C1 segment of cervical spinal cord (tissue), 14 donors: ENCODE measurements around the gene IRX3.

Experiments used
- DNase-seq, 14 donors: peaks; one replicate each; lab custom pipeline; 2025; lab: John Stamatoyannopoulos, UW

IRX3 gene

DNA sequence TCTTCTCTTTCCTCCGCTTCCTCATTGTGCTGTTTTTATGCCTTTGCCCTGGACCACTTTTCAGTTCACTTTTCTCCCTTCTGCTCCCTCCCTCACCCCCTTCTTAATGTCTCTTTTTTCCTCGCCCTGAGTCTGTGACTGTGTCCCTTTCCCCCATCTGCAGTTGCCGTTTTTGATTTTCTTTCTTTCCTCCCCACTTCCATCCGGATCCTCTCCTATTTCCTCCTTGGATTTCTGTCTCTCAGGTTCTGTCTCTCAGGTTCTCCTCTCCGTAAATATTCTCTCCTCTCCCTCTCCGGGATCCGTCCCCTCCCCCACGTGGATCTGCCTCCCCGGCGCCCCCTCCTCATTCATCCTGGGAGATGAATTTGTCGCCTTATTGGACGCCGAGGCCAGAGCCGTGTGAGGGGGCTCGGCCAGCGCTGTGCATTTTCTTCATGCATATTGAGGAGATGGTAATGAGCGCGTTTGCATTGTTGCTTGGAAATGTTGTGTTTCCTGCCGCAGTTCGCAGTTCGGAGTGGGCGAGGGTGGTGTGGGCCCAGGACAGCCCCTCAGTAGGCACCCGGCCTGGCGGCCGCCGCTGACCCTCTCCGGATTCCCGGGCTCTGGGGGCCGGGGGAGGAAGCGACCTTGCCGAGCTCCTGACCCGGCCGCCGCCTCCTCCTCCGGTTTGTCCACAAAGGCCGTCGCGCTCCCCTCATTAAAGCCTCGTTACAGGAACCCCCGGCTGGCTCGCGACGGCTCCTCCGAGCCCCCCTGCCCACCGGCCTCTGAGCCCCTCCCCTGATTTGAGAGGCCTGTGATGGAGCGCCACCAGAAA lies 4.5 kb upstream of the IRX3 start:
- no peak for DNase-seq

GRCh38 chr16:54289945-54290832 lies 3.6 kb upstream of the IRX3 start:
- peak in 3 of 14 donors; percentile 2 to 34 (median 13) for DNase-seq

GRCh38 chr16:54289242-54289944 lies 2.8 kb upstream of the IRX3 start:
- DNase-seq: no peak

- no peak for DNase-seq
Measured at GRCh38 chr16:54288835-54289241, 2.3 kb upstream of the IRX3 start.

- DNase-seq: no peak
Measured at GRCh38 chr16:54288030-54288834, 1.6 kb upstream of the IRX3 start.

DNA sequence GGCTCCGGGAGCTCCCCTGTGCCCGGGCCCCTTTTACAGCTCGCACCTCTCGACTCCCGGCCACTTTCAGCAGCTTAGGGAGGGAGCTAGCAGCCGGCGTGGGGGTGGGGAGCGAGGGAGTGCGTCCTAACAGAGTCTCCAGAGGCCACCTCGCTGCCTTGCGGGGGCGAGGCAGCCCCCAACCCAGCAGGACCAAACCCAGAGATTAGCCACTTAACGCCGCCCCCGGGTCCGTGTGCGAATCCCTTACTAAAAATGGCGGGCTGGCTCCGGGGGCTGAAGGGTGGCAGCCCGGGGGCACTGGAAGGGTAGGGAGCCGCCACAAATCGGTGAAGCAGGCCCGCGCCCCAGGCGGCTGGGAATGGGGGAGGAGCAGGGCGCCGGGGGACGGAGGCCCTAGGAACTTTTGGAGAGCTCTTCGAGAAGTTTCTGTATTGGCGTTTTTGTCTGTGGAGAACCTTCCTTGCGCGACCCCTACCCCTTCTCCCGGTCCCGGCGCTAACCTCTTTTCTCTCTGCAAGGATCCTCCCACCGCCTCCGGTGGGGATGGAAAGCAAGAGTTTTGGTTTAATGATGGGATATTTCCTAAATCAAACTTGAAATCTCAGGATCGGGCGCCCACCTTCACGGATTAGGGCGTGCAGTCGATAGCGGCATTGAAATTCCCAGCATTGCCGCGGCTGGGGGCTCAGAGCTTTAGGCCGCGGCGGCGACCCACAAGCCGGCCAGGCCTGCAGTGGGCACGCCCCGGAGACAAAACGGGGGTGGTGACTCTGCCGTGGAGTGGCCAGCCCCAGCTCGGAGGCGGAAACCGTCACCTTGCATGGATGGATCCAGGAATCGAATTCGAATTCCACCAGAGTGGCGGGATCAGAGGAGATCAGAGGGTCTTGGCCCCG lies 793 bp upstream of the IRX3 start:
- DNase-seq: peak in 1 of 14 donors; percentile 27

- DNase-seq: peak in 1 of 14 donors; percentile 27
Measured at GRCh38 chr16:54286090-54286365, 559 bp downstream of the IRX3 start.

DNA sequence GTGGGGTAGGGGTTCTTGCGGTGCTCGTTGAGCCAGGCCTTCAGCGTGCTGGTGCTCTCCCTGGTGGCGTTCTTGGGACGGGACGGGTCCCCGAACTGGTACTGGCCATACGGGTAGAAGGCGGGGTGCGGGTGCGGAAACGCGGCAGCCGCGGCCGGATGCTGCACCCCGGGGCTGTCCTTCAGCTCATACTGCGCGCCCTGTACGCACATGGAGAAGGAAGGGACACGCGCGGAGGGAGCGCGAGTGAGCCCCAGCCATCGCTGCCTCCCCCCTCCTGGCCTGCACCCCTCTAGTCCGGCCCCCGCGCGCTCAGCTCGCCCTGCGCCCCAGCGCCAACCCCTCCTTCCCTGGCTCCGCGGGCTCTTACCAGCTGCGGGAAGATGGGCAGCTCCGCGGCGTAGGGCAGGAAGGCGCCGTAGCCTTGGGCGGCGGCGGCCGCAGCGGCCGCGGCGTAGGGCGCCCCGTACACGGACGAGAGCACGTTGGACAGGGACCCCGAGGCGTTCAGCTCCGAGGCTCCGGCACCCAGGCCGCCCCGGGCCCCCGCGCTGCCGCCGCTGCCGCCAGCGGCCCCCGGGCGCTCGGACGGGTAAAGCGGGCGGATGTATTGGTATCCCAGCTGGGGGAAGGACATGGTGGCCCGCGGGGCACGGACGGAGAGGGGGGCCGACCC lies 1.0 kb downstream of the IRX3 start:
- peak in 3 of 14 donors; percentile 1 to 39 (median 37) for DNase-seq

GRCh38 chr16:54284931-54285413 lies 1.6 kb downstream of the IRX3 start:
- no peak for DNase-seq

DNA sequence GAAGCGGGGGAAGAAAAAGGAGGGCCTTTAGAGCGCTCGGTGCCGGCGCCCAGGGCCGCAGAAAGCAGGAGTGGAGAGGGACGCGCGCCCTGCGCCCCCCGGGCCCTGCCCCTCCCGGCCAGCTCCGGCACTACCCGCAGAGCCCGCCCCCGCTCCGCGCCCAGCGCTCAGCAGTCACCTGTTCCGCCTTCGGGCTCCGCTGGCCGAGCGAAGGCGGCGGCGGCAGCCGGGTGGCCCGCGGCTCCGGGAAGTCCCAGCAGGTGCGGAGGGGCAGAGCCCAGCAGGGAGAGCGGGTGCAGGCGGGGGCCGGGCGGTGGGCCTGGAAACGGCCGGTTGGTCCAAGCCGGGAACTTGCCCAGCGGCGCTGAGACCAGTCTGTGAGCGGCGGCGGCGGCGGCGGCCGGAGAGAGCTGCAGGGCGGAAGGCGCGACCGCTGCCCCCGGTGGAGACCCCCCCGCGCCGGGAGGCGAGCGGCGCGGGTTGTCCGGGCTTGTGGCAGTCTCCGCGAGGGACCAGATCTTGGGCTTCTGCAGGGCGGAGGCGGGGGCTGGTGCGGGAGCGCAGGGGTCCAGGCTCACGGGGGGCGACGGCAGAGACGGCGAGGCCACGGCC lies 2.2 kb downstream of the IRX3 start:
- peak in 1 of 14 donors; percentile 36 for DNase-seq

- DNase-seq: no peak
Measured at GRCh38 chr16:54283725-54284318, 2.8 kb downstream of the IRX3 start.

DNA sequence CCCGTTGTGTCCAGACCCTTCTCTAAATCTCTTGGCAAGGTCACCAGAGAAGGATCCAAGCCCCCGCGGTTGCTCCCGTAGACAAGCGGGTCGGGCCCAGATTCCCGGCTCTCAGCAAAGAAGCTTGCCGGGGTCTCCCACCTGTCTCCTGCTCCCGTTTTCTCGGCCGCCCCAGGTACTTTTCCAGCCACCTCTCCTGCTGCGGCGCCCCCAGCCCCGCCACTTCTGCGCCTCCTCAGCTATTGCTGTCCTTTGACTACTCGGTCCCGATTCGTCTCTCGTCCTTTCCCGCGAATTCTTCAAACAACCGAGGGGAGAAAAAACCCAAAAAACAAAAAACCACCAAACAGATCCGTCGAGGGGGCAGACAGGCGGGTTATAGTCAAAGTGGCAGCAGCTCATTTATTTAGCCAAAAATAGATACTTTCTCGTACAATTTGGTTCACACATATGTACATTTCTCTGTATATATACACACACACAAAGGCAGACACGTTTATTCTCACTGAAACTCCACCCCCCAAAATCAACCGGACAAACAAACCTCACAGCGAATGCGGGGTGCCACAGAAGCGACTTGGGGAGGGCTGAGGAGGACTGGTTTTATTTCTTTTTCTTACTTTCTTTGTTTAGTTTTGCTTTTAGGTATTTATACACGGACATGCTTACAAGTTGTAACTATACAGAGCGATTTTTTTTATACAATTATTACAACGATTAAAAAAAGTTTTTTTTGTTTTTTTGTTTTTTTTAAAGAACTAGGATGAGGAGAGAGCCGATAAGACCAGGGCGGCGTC lies 3.5 kb downstream of the IRX3 start:
- DNase-seq: no peak

DNA sequence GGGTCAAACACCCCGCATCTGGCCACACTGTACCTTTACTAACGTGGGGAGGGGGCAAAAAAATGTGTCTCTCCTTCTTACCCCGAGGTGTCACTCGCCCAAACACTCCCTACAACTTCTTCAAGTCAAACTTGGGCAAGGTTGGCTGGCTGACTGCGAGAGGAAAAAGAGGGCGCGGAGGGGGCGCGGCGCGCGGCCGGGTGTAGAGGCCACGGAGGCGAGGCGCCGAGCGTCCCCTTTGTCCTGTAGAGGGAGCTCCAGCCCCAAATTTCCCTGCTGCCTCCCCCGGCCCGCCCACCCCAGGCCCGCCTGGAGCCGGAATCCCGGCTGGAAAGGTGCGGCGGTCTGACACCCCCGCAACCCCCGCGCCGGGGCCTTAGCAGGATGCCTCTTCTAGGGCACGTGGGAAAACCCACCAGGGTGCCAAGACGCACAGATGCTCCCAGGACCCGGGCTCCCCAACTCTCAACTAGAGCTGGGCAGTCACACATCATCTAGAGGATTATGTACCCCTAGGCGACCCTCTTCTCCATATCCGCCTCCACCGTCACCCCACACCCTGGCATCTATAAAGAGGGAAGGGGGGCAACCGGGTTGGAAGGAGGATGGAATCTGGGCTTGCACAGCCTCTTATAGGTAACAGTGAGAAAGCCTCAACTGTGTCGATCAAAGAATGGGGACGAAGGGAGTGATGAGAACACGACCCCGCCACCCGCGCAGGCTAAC lies 4.2 kb downstream of the IRX3 start:
- peak in 2 of 14 donors; percentile 12 to 33 for DNase-seq

GRCh38 chr16:54281535-54282201 lies 4.9 kb downstream of the IRX3 start:
- DNase-seq: no peak

- DNase-seq: no peak
Measured at GRCh38 chr16:54280751-54281150, 5.8 kb downstream of the IRX3 start.
